Smooth muscle cell (in vitro differentiated cells): ENCODE results near the gene SENP2. TPM values are rescaled to one million over a fixed set of nuclear protein-coding genes. Genes with fewer than 3 reads are reported as not detected.

Experiments
- DNase-seq: peaks from one replicate; lab custom pipeline; 2025; ENCODE audit not compliant: unreplicated experiment; lab: John Stamatoyannopoulos, UW
- H2AFZ ChIP-seq: fragments of 200-600 bp; sonication (generic); 2 replicates; pipeline ENCODE4 v1.6.0; 2016; ENCODE audit warnings: antibody characterized with exemption, low read depth, mild to moderate bottlenecking
- H3F3A ChIP-seq: fragments of 200-600 bp; sonication (generic); 2 replicates; pipeline ENCODE4 v1.6.0; 2017; ENCODE audit warnings: antibody characterized with exemption, low read depth
- H3K27ac ChIP-seq: fragments of 200-600 bp; sonication (generic); 2 replicates; pipeline ENCODE4 v1.5.1; 2016; ENCODE audit warnings: low read depth, mild to moderate bottlenecking
- H3K27me3 ChIP-seq: fragments of 200-600 bp; sonication (generic); 2 replicates; pipeline ENCODE4 v1.6.1; 2016; ENCODE audit warnings: low read depth, mild to moderate bottlenecking
- H3K36me3 ChIP-seq: fragments of 200-600 bp; sonication (generic); 2 replicates; pipeline ENCODE4 v1.5.1; 2016; ENCODE audit warnings: low read depth
- H3K4me1 ChIP-seq: fragments of 200-600 bp; sonication (generic); 2 replicates; pipeline ENCODE4 v1.5.1; 2016; ENCODE audit warnings: low read depth
- H3K4me2 ChIP-seq: fragments of 200-600 bp; sonication (generic); 2 replicates; pipeline ENCODE4 v1.6.0; 2016; ENCODE audit warnings: mild to moderate bottlenecking
- H3K4me3 ChIP-seq: fragments of 200-600 bp; sonication (generic); 2 replicates; pipeline ENCODE4 v1.5.1; 2016; ENCODE audit warnings: mild to moderate bottlenecking
- H3K79me2 ChIP-seq: fragments of 200-600 bp; sonication (generic); 2 replicates; pipeline ENCODE4 v1.6.0; 2016; ENCODE audit warnings: low read depth, mild to moderate bottlenecking
- H3K9ac ChIP-seq: fragments of 200-600 bp; sonication (generic); 2 replicates; pipeline ENCODE4 v1.6.0; 2016; ENCODE audit warnings: low read depth
- H3K9me3 ChIP-seq: fragments of 200-600 bp; sonication (generic); replicated peaks from 2 replicates; pipeline ENCODE4 v1.5.1; 2016; ENCODE audit warnings: low read depth
- H4K20me1 ChIP-seq: fragments of 200-600 bp; sonication (generic); 2 replicates; pipeline ENCODE4 v1.6.0; 2016; ENCODE audit warnings: low read depth
- CTCF ChIP-seq: fragments of 200-600 bp; sonication (generic); IDR thresholded peaks from 2 replicates; pipeline ENCODE4 v1.5.1; 2017; ENCODE audit warnings: borderline replicate concordance, mild to moderate bottlenecking, antibody characterized with exemption; ENCODE audit not compliant: insufficient read depth, poor library complexity, severe bottlenecking
- WGBS: methylation state at CpG from one replicate; pipeline ENCODE4 v1.1.7; 2016; ENCODE audit warnings: low lambda C conversion rate; 5-methylcytosine and 5-hydroxymethylcytosine counted together
- polyA plus RNA-seq: library from polyadenylated mRNA; unstranded; fragments of >200 nt; fragmentation: Nextera tagmentation; extraction: Ambion mirVana; gene quantifications from 2 replicates; pipeline ENCODE4 v1.2.1, GENCODE V29; 2016
- total RNA-seq: library from RNA; depleted of rRNA; stranded (reverse); fragments of >200 nt; gene quantifications from 2 replicates; pipeline ENCODE4 v1.2.3, GENCODE V29; 2014

The SENP2 gene
- total and polyA plus RNA-seq, 2 experiments from 2014 or later, result 22.9 to 27.4 TPM

DNA sequence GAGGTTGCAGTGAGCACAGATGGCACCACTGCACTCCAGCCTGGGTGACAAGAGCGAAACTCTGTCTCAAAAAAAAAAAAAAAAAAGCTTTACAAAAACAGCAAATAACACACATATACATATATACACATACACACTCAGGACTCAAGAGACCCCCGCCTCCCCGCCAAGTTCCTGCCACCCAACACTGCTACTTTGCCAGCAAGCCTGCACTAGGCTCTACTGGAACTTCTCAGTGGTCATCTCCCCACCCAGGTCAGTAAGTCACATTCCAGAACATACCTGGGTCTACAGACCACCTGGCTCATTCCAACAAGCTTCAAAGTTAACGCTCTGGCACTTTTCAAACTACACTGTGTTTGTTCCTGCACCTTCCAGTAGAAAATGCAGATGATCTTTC lies 62.3 kb downstream of the SENP2 start:
- Histone ChIP-seq H3K9ac (no peak overlapping the region), H3K27ac (no peak overlapping the region)

GRCh38 chr3:185649414-185649813 lies 63.3 kb downstream of the SENP2 start:
- H3K27ac ChIP-seq, result no peak overlapping the region
- H4K20me1 ChIP-seq, result peaks cover 21% of the 10 kb centered on the region
- peaks cover 3% of the 10 kb centered on the region for H3K36me3 ChIP-seq
- H3K4me3 ChIP-seq, result no peak overlapping the region
- no peaks in the 10 kb centered on the region for H3K9me3 ChIP-seq
- no peaks in the 10 kb centered on the region for H3K4me1 ChIP-seq
- H3K9ac ChIP-seq, result no peak overlapping the region
- TF ChIP-seq CTCF, result no peak
- H3K27me3 ChIP-seq, result no peaks in the 10 kb centered on the region
- H3K79me2 ChIP-seq, result peaks cover 4% of the 10 kb centered on the region
- no peak overlapping the region for H2AFZ ChIP-seq
- peaks cover 6% of the 10 kb centered on the region for H3F3A ChIP-seq
- no peak for DNase-seq
- WGBS, result 95% methylated on average over 10 of the region's 10 CpGs
- H3K4me2 ChIP-seq, result no peak overlapping the region

More for the DNA sequence above, 62.3 kb downstream of the SENP2 start:
- no peak for TF ChIP-seq CTCF
- Histone ChIP-seq H4K20me1 (peaks cover 17% of the 10 kb centered on the region), H3K79me2 (peaks cover 4% of the 10 kb centered on the region), H3K4me1 (no peaks in the 10 kb centered on the region), H3K27me3 (no peaks in the 10 kb centered on the region), H3K4me2 (no peak overlapping the region), H3K36me3 (peaks cover 3% of the 10 kb centered on the region), H3K4me3 (no peak overlapping the region), H2AFZ (no peak overlapping the region), H3F3A (peaks cover 7% of the 10 kb centered on the region), H3K9me3 (no peaks in the 10 kb centered on the region)
- 95% methylated on average over 4 of the region's 4 CpGs for WGBS
- DNase-seq, result no peak

- DNase-seq, result no peak
- peaks cover 33% of the 10 kb centered on the region for H4K20me1 ChIP-seq
These were observed 65.9 kb downstream of the SENP2 start for GRCh38 chr3:185651971-185652370.

More at GRCh38 chr3:185651971-185652370, 65.9 kb downstream of the SENP2 start:
- Histone ChIP-seq H3K9me3 (no peaks in the 10 kb centered on the region), H3F3A (peaks cover 20% of the 10 kb centered on the region), H3K79me2 (peaks cover 4% of the 10 kb centered on the region), H3K4me2 (no peak overlapping the region), H3K36me3 (peaks cover 3% of the 10 kb centered on the region), H3K4me1 (peaks cover 5% of the 10 kb centered on the region), H3K9ac (no peak overlapping the region), H3K27ac (no peak overlapping the region), H3K27me3 (no peaks in the 10 kb centered on the region), H3K4me3 (no peak overlapping the region), H2AFZ (no peak overlapping the region)
- TF ChIP-seq CTCF, result no peak
- 99% methylated on average over 9 of the region's 9 CpGs for WGBS
